Lung microvascular endothelial cell (primary cell): ENCODE measurements around the gene SETBP1. TPM values are rescaled to one million over a fixed set of nuclear protein-coding genes. Genes with fewer than 3 reads are reported as not detected.

Experiments used
- DNase-seq, 2 donors: peaks; one replicate each; pipeline versions ENCODE4 v3.0.0 to v3.0.0-alpha.2; 2010; ENCODE audit warnings: low read depth in 2 of 2
- total RNA-seq: library from RNA; depleted of rRNA; stranded (reverse); fragments of >200 nt; gene quantifications from 2 replicates; pipeline ENCODE4 v1.2.1, GENCODE V29; 2014

Gene SETBP1
- total RNA-seq, 1 donor from 2014 or later, result 1.6 TPM

GRCh38 chr18:44936485-44936884, 255.8 kb downstream of the SETBP1 start:
- no peak for DNase-seq

- no peak for DNase-seq
These were observed 257.5 kb downstream of the SETBP1 start for GRCh38 chr18:44937960-44938719.

- peak in 1 of 2 donors; percentile 26 for DNase-seq
These were observed 258.3 kb downstream of the SETBP1 start for GRCh38 chr18:44938720-44939665.

GRCh38 chr18:44941516-44941915, 260.8 kb downstream of the SETBP1 start:
- DNase-seq, result no peak

- no peak for DNase-seq
These were observed 261.4 kb downstream of the SETBP1 start for GRCh38 chr18:44942073-44942472.

GRCh38 chr18:44943311-44943881, 262.7 kb downstream of the SETBP1 start:
- DNase-seq, result no peak

- no peak for DNase-seq
These were observed 263.8 kb downstream of the SETBP1 start for GRCh38 chr18:44944461-44944860.

- DNase-seq, result no peak
These were observed 265.3 kb downstream of the SETBP1 start for GRCh38 chr18:44945888-44946401.

GRCh38 chr18:44946529-44947113, 265.9 kb downstream of the SETBP1 start:
- DNase-seq, result no peak

GRCh38 chr18:44949967-44950366, 269.3 kb downstream of the SETBP1 start:
- no peak for DNase-seq

- DNase-seq, result no peak
These were observed 270.1 kb downstream of the SETBP1 start for GRCh38 chr18:44950685-44951195.

- no peak for DNase-seq
These were observed 271.1 kb downstream of the SETBP1 start for GRCh38 chr18:44951748-44952147.

- no peak for DNase-seq
These were observed 273.6 kb downstream of the SETBP1 start for GRCh38 chr18:44954257-44954656.

GRCh38 chr18:44955825-44956224, 275.1 kb downstream of the SETBP1 start:
- DNase-seq, result no peak

GRCh38 chr18:44957025-44957424, 276.3 kb downstream of the SETBP1 start:
- no peak for DNase-seq

- DNase-seq, result no peak
These were observed 276.8 kb downstream of the SETBP1 start for GRCh38 chr18:44957461-44957860.

- DNase-seq, result no peak
These were observed 277.4 kb downstream of the SETBP1 start for GRCh38 chr18:44958040-44958439.

- no peak for DNase-seq
These were observed 277.8 kb downstream of the SETBP1 start for GRCh38 chr18:44958455-44958854.

GRCh38 chr18:44959013-44959412, 278.3 kb downstream of the SETBP1 start:
- DNase-seq, result no peak

- DNase-seq, result no peak
These were observed 279.9 kb downstream of the SETBP1 start for GRCh38 chr18:44960580-44960979.

- no peak for DNase-seq
These were observed 280.8 kb downstream of the SETBP1 start for GRCh38 chr18:44961288-44961995.
